Measurements from ENCODE around the gene ARHGAP44. TPM values are rescaled to one million over a fixed set of nuclear protein-coding genes. Genes with fewer than 3 reads are reported as not detected.

The ARHGAP44 gene
- polyA plus RNA-seq, 12 donors: 3.6 to 10.7 (median 5.1) TPM; not detected in 1

DNA sequence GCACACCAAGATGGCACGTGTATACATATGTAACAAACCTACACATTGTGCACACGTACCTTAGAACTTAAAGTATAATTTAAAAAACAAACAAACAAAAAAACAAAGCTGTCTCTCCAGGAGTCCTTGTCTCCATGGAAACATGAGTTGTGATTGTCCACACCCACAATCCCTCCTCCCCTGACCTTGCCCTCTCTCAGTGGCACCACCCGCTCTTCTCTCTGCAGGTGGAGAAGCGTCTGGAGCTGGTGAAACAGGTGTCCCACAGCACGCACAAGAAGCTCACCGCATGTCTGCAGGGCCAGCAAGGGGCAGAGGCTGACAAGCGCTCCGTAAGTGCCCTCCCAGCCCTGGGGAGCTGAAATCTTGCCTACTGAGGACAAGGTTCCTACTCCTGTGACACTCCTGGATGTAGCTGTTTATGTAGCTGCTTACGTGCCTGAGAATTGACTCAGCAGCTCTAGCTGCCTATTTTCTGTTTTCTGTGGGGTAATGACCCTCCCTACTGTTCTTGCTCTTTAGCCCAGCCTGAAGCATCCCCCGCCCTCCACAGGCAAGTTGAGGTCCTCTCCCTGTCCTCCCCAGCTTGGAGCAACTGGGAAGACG is 107.0 kb downstream of the ARHGAP44 start:
- DNase-seq: no peak

DNA sequence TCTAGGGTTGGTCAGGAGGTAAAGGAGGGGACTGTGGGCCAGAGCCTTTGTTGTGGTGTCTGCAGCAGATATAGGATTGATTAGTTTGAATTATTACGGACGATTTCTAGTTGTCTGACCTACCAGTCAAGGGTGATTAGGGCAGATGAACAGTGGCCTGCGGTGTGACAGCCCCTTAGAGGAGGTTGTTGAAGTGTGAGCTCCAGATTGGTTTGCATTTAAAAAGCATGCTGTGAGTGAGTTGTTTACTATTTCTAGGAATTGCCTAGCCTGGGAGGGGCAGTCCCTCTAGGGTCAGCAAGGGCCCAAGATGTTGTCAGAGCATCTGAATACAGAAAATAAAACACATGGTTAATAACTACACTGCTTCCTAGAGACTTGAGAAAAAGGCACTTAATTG is 108.8 kb downstream of the ARHGAP44 start:
- no peak for DNase-seq

DNA sequence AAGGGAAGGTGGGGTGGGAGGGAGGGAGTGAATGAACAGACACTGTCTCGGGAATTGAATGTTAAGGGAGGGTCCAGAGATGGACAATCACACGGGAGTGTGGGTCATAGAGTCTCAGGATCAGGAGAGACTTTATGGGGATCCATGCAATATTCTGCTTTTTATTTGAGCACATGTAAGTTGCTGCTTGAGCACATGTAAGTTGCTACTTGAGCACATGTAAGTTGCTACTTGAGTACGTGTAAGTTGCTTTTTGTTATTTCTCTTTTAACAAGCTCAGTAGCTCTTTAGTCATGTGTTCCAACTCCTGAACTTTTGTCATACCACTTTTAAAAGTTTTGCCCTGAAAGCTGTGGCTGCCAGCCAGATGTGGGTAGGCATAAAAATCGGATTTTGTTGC is 110.3 kb downstream of the ARHGAP44 start:
- no peak for DNase-seq

DNA sequence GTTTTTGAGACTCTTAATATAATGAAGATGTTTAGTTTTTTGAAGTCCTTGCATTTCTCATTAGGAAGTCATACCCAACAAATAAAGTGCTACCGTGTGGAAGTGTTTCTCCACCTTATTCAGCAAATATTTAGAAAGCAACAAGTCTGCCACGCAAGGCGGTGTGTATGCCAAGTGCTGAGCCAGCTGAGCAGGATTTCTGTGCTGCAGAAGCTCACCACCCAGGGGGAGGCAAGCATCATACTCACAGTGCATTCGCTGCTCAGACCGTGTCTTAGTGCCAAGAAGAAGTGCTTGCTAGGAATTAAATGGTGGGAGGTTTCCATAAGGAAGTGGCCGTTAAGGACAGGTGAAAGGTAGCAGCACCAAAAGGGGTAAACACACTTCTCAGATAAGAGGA is 111.2 kb downstream of the ARHGAP44 start:
- no peak for DNase-seq

DNA sequence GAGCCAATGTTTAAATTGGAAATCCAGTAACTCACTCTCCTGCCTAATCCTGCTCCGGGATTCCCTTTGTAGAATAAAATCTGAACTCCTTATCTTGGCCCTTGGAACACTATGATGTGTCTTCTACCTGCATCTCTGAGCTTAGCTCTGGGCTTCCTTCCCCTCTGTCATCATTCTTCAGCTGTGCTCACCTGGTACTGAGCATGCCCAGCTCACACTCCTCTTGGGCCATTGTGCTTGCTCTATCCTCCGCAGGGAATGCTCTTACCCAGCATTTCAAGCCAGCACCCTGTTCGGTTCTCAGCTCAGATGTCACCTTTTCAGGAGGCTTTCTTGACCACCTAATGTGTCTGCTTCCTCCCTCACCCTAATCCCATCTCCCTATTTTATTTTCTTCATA is 112.7 kb downstream of the ARHGAP44 start:
- no peak for DNase-seq

DNA sequence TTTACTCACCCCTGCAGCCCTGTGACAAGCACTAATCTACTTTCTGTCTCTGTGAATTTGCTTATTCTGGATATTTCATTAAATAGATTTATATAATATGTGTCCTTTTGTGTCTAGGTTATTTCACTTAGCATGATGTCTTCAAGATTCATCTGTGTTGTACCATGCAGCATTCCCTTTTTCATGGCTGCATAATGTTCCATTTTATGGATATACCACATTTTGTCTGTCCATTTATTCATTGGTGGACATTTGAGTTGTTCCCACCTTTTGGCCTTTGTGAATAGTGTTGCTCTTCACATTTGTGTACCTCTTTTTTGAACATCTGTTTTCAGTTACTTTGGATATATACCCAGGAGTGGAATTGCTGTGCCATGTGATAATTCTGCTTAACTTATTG is 118.2 kb downstream of the ARHGAP44 start:
- no peak for DNase-seq

DNA sequence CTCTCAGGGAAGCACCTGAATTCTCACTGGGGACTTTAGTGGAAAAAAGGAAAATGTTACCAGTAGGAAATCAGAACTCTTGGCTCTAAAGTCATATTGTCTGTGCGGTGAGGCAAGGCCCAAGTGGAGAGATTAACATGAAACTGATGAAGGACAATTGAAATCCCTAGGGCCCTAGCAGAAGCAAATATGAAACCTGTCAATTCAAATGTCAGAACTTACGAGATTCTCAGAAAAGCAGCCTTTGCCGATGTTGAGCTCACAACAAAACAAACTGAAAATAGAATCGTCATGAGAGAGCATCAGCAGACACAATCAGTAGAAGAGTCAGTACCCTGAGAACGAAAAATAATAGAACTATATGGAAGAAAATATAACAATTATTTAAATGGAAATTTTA is 119.7 kb downstream of the ARHGAP44 start:
- DNase-seq: no peak

DNA sequence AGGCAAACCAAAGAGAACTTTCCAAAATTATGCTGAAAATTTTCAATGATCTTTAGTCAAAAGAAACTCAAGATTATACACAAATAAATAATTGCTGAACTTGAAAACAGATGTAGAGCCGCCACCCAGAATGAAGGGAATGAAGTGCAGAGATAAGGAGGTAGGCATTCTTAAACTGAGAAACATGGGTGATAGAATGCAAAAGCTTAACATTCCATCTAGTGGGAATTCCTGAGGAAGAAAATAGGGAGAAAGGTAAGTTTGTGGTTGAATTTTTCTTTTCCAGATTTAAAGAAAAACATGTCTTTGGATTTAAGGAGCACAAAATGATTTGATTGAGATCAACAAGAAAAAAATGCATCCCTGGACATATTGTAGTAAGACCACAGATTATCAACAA is 120.2 kb downstream of the ARHGAP44 start:
- DNase-seq: no peak

DNA sequence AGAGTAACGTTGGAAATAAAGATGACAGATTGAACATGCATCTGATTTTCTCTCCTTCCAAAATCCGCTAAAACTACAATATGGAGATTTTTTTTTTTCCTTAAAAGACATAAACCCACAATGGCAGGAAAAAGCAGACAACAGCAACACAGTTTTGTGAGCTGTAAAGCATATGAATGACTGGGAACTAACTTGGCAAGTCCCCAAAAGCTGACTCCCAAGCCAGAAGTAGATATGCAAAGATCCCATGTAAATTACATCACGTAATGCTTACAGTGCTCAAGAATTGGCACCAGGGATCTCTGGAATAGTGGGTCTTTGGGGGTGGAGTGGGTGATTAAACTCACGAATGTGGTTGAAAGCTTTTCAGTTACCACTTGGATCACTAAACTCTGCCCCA is 121.9 kb downstream of the ARHGAP44 start:
- no peak for DNase-seq

DNA sequence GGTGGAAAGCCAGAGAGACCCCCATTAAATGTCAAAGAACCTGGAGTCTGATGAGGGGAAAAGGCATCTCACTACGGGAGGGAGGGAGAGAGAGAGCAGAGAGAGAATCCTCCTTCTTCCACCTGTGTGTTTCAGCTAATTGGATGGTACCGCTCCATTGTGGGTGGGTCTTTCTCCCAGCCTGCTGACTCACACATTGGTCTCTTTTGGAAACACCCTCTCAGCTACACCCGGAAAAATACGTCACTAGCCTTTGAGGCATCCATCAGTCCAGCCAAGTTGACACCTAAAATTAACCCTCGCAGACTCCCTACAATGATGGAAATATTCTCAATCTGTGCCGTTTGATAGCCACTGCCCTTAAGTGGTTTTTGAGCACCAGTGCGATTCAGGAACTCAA is 128.1 kb downstream of the ARHGAP44 start:
- no peak for DNase-seq

DNA sequence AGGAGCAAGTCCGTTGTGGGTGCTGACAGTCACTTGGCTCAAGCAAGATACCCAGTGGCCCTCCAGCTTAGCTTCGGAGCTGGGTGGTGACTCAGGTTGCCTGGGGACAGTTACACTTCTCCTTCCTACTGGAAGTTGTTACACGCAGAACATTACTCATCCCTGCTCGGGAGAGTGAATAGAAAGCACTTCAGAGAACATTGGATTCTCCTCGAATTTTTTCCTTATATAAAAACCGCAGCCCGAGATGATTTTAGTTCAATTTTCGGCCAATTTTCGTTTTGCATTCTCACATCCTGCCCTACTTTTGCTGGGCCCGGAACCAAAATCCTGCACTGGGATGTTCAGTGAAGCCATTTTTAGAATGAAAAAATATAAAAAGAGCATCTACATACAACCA is 128.8 kb downstream of the ARHGAP44 start:
- DNase-seq: no peak

DNA sequence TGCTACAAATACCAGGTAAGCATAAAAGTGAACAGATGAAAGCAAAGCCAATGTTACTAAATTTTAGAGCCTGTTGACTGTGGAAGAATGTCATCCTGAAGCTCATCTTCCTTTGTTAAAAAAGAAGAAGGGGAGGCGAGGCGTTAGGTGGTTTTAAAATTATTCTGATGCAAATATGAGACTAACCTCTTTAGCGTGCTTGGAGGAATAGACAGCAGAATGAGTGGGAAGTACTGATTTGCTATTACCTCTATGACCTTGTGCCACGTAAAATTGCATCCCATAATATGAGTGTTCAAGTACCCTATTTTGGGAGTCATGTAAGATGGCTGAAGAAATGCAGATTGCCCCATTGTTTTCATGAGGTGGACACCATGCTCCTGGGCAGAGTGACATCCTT is 132.8 kb downstream of the ARHGAP44 start:
- no peak for DNase-seq

DNA sequence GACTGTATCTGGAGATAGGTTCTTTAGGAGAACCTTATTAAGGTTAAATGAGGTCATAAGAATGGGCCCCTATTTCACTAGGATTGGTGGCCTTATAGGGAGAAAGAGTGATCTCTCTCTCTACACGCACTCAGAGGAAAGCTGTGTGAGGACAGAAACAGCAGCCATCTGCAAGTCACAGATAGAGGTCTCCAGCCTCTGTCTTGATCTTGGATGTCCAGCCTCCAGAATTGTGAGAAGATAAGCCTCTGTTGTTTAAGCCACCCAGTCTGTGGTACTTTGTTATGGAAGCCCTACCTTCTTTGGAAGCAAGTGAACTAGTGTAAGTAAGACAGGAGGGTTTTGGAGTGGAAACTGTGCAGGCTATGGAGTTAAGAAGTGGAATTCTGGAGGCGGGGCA is 135.3 kb downstream of the ARHGAP44 start:
- no peak for DNase-seq

DNA sequence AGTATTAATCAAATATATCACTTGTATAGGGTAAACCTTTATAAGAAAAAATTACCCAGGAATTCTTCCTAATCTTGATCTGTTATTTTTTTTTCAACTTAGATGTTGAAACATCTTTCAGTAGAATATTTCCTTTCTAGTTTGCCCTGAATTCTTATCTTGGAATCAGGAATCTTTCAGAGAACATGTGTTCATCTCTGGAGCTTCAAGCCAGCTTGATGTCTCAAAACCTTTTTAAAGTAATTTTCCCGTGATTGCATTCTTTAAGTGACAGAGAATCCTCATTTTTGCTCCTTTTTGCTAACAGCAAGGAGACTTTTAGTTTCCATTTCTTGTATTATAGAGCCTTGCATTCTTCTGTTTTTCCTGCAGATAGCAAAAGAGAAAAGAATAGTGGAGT is 137.7 kb downstream of the ARHGAP44 start:
- no peak for DNase-seq

DNA sequence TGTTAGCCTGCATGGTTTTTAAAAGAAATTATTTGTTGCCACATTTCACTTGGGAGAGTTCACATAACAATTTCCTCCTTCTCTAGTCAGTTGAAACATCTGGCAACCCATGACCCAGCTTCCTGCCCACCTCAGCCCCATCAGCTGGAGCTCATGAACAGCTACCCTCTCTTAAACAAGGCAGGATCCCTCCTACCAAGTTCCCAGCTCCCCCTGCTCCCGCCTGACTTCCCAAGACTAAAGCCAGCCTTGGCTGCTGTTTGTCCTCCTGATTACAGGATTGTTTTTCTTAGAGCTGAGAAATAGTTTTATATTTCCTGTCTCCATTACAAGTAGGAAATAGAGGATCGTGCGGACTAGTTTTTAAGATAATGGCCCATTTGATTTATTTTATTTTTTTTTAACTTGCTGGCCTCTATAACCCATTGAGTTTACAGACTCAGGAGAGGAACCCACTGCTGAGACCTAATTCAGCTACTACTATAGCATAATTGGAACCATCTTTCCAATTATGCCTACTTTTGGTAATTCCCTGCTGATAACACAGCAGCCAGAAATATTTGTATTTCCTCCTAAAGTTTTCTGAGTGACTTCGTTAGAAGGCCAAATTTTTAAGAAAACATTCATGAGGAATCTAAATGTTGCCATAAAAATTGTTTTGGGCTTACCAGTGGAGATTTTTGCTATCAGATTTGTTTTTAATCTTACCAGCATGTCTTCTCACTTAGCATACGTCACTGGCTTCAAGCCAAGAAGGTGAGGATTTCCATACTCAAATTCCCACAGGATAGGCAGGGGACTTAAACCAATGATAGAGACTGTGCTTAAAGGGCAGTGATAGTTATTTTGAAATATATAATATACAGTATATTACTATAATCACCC is 138.5 kb downstream of the ARHGAP44 start:
- peak; percentile 14 for DNase-seq

DNA sequence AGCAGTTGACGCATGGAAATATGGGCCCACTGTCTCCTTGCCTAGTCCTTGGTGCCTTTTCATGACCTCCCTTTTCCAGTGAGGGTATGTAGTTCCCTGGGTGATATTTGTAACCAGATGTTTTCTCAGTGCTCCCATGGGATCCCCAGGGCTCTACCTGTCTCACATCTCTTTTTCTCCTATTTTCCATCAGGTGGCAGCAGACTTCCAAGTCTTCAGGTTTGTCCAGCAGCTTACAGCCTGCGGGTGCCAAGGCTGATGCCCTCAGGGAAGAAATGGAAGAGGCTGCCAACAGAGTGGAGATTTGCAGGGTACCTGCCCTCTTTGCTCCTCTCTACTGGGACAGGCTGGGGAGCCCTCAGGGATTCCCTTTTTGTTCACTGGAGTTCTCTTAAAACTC is 139.4 kb downstream of the ARHGAP44 start:
- DNase-seq: no peak

DNA sequence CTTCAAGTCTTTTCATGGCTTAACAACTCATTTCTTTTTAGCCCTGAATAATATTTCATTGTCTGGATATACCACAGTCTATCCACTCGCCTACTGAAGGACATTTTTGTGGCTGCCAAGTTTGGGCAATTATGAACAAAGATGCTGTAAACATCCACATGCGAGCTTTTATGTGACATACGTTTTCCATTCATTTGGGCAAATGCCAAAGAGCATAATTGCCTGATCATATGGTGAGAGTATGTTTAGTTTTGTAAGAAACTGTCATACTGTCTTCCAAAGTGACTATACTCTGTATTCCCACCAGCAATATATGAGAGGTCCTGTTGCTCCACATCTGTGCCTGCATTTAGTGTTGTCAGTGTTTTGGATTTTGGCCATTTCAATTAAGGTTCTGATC is 147.2 kb downstream of the ARHGAP44 start:
- DNase-seq: no peak

DNA sequence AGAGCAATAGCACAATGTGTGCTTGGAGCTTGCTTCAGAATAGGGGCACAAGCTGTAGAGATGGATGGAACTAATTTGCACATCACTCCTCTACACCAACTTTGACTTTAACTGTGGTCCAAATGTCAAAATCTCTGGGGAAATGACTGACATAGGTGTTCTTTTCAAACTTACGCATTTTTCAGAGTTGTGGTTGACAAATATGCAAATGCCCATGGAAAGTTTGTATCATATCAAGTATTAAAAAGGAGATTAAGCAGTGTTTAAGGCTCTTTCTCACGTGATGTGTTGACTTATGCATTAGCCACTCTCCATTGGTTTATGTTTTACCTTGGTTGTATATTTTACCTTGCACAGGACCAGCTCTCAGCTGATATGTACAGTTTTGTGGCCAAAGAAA is 151.4 kb downstream of the ARHGAP44 start:
- no peak for DNase-seq

DNA sequence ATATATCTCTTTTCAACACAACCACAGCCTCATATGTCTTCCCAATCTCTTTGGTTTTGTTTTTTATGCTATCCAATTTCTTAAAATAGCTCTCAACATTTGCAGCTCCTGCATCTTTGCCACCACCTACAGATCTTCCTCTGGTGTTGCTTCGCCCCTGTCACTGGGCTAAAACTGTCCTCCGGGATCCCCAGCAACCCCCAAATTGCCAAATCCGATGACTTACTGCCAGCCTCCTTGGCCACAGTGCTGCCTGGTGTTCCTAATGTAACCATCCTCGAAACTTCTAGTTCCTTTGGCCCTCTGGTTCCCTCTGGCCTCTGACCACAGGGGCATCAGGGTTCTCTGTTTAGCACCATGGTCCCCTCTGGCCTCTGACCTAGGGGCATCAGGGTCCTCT is 157.7 kb downstream of the ARHGAP44 start:
- DNase-seq: no peak

DNA sequence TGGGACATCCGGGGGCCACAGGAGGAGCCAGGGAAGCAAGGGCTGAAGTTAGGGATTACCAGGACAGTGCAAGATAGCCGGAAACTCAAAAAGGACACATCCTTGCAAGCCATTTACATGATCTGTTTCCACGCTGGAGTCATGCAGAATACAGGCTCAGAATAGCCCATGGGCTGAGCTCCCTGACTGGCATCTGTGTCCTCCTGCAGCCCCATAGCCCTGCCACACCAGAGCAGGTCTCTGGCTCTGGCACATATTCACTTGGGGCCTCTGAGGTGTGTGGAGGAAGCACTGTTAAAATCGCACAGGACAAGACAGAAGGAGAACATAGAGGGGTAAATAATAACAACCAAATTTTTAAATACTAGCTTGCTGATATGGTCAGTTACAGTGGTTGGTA is 162.7 kb downstream of the ARHGAP44 start:
- no peak for DNase-seq

DNA sequence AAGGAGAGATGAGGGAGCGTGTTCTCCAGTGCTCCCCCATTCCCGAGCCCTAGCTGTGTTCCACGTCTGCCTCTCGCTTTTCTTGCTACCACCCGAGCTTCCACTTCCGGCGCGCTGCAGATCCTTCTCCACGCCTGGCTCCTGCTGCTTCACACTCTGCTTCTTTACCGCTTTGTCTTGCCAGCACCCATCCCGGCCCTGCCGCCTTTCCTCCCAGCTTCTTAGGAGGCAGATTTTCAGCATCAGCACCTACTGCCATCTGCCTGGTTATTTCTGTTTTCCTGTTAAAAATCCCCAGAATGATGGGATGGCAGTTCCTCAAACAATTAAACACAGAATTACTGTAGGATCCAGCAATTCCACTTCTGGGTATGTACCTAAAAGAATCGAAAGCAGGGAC is 163.9 kb downstream of the ARHGAP44 start:
- DNase-seq: no peak

DNA sequence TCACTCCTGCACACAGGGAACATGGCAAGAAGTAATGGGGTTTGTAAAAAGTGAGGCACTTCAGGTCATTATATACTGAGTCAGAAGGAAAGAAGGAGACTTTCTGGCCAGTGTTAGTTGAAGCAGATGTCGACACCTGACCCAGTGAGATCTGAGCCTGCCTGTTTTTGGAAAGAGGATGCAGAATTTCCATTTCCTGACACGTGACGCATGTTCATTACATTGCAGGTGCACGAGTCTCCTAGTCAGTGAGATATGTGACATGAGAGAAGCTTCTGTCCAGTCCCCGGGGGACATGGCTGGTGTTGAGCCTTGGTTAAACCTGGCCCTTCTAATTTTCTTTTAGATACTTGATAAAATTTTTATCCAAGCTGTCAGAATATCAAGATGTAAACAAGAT is 166.2 kb downstream of the ARHGAP44 start:
- DNase-seq: no peak

DNA sequence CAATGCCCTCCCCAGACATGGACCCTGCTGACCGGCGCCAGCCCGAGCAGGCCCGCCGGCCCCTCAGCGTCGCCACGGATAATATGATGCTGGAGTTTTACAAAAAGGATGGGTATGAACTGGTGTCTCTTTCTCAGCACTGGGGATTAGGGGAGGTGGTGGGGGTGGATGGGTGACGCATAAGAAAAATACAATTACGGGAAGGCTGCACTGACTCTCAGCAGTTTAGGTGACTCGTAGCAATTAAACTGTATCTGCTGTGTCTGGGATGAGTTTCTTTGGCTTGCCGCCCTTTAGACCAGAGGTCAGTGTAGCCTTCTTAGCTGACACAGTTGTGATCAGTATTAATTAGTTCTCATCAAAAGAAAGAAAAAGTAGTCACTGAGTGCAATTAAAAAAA is 169.5 kb downstream of the ARHGAP44 start:
- DNase-seq: no peak

DNA sequence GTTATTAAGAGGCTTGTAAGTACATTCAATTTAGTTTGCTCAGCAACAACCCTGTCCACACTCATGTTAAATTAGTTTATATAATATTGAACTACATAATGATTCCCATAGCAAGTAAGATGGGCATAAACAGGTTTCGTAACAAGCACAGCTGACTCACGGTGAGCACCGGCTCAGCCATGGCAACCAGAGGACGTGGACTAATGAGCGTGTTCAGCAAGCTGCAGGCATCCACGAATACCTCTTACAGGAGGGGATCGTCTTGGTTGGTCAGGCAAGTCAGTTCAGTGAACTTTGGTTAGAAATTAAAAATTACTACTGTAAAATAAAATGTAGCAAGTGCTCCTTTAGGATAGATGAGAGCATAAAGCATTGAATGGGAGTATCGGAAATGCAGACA is 170.1 kb downstream of the ARHGAP44 start:
- DNase-seq: no peak

Measured in muscle of arm (tissue), 12 donors.